ENCODE results near the gene MYL1.

- TF ChIP-seq CTCF (conservative IDR thresholded peaks at IDR 0.05 in 1 of 2, IDR thresholded peaks at IDR 0.05 in 1 of 2; ENCODE audit: extremely low read depth in 1 of 2, insufficient read depth in 1 of 2, low read depth in 1 of 2, low read length in 2 of 2) (no peak), EZH2 (IDR thresholded peaks at IDR 0.05; ENCODE audit: borderline replicate concordance, low read length) (no peak)
These were observed 3.5 kb upstream of the MYL1 start for GRCh38 chr2:210318486-210318885.

Data from mammary epithelial cell (primary cell).